Nephron progenitor cell (in vitro differentiated cells): ENCODE results near the gene PRR27.

Experiments
- DNase-seq: peaks from one replicate; pipeline ENCODE4 v3.0.0; 2021
- H3K27ac Mint-ChIP-seq: 2 replicates; pipeline ENCODE4 v1.8.0; 2021; ENCODE audit warnings: mild to moderate bottlenecking, moderate library complexity, mixed read lengths
- H3K27me3 Mint-ChIP-seq: 2 replicates; pipeline ENCODE4 v1.8.0; 2021; ENCODE audit warnings: mild to moderate bottlenecking, low read depth, mixed read lengths; ENCODE audit not compliant: poor library complexity
- H3K36me3 Mint-ChIP-seq: 2 replicates; pipeline ENCODE4 v1.8.0; 2021; ENCODE audit warnings: low read depth, mixed read lengths
- H3K4me1 Mint-ChIP-seq: 2 replicates; pipeline ENCODE4 v1.8.0; 2021; ENCODE audit warnings: mixed read lengths
- H3K4me3 Mint-ChIP-seq: 2 replicates; pipeline ENCODE4 v1.8.0; 2021; ENCODE audit warnings: mild to moderate bottlenecking, moderate library complexity, mixed read lengths
- H3K9me3 Mint-ChIP-seq: 2 replicates; pipeline ENCODE4 v1.8.0; 2021; ENCODE audit warnings: mild to moderate bottlenecking, moderate library complexity, mixed read lengths
- CTCF ChIP-seq: fragments of 200-600 bp; sonication (generic); IDR thresholded peaks from 2 replicates; pipeline ENCODE4 v1.5.0; 2021; ENCODE audit warnings: antibody characterized with exemption

PRR27 gene

DNA sequence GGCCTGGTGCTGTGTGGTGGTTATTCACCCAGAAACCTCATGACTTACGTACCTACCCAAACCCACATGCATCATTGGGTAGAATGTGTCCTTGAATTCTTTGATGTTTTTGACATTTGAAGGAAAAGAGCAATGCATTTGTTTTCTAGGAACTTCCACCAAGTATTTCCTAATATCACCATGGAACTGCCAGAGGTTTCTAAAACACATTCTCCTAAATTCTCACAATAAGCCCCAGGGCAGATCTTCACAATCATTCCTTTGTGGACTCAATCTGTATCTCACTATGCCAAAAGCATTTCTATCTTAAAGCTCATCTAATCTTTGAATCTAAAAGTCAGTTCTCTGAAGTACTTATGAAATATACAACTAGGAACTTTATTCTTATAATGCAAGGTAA lies 33.2 kb downstream of the PRR27 start:
- Mint-ChIP-seq H3K9me3 (no peaks in the 10 kb centered on the region), H3K4me1 (no peaks in the 10 kb centered on the region), H3K36me3 (no peaks in the 10 kb centered on the region), H3K27ac (no peak overlapping the region), H3K4me3 (no peak overlapping the region), H3K27me3 (no peaks in the 10 kb centered on the region)
- TF ChIP-seq CTCF, result no peak
- no peak for DNase-seq

DNA sequence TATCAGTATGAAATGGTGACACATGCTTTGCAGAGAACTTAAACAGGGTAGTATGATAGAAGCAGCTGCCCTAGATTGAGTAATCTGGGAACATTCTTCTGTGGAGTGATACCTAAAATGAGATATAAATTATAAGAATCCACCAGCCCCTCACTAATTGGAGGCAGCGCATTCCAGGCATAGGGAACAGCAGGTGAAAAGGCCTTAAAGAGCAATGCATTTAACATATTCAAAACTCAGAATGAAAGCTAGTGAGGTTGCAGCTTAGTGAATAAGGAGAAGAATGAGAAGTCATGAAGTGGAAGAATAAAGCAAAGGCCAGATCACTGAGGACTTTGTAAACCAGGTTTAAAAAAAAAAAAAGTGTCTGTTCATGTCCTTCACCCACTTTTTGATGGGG lies 36.5 kb downstream of the PRR27 start:
- DNase-seq, result no peak
- Mint-ChIP-seq H3K4me3 (no peak overlapping the region), H3K36me3 (no peaks in the 10 kb centered on the region), H3K27me3 (peaks cover 3% of the 10 kb centered on the region), H3K9me3 (no peaks in the 10 kb centered on the region), H3K4me1 (no peaks in the 10 kb centered on the region), H3K27ac (no peak overlapping the region)
- no peak for TF ChIP-seq CTCF

GRCh38 chr4:70191647-70192046 lies 37.6 kb downstream of the PRR27 start:
- H3K27me3 Mint-ChIP-seq, result peaks cover 3% of the 10 kb centered on the region
- no peaks in the 10 kb centered on the region for H3K4me1 Mint-ChIP-seq
- no peak for TF ChIP-seq CTCF
- H3K36me3 Mint-ChIP-seq, result no peaks in the 10 kb centered on the region
- H3K4me3 Mint-ChIP-seq, result no peak overlapping the region
- H3K27ac Mint-ChIP-seq, result no peak overlapping the region
- no peaks in the 10 kb centered on the region for H3K9me3 Mint-ChIP-seq
- no peak for DNase-seq

DNA sequence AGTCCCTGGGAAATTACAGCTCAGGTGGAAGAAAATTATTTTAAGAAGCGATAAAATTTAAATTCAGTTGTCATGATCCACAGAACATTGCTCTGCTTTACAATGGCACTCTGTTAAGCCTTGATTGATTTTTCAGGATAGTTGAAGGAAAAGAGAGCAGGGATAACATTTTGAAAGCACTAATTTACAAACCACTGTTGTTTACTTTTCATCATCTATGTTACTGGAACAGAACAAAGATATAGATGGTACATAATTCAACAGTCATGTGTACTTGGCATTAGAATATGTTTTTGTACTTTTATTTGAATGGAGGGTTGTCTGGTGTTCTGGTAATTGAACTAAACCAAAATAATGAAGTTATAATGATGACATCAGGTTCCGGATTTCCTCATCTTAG lies 38.9 kb downstream of the PRR27 start:
- Mint-ChIP-seq H3K36me3 (no peaks in the 10 kb centered on the region), H3K4me1 (no peaks in the 10 kb centered on the region), H3K4me3 (no peak overlapping the region), H3K27me3 (peaks cover 3% of the 10 kb centered on the region), H3K27ac (no peak overlapping the region), H3K9me3 (no peaks in the 10 kb centered on the region)
- no peak for TF ChIP-seq CTCF
- no peak for DNase-seq

GRCh38 chr4:70195425-70195824 lies 41.4 kb downstream of the PRR27 start, which contains the start of gene ODAM:
ODAM (plus strand) TSS chr4:70195725; CDS start chr4:70196544, 819 bp downstream.
- no peak for TF ChIP-seq CTCF
- DNase-seq, result no peak
- Mint-ChIP-seq H3K27me3 (peaks cover 3% of the 10 kb centered on the region), H3K27ac (no peak within 1 kb of the TSS), H3K9me3 (no peaks in the 10 kb centered on the region), H3K4me3 (no peak within 1 kb of the TSS), H3K36me3 (no peaks in the 10 kb centered on the region), H3K4me1 (no peaks in the 10 kb centered on the region)

- no peak overlapping the region for H3K27ac Mint-ChIP-seq
- H3K4me3 Mint-ChIP-seq, result no peak overlapping the region
- H3K9me3 Mint-ChIP-seq, result no peaks in the 10 kb centered on the region
- no peak for DNase-seq
- H3K36me3 Mint-ChIP-seq, result no peaks in the 10 kb centered on the region
- H3K4me1 Mint-ChIP-seq, result no peaks in the 10 kb centered on the region
- H3K27me3 Mint-ChIP-seq, result peaks cover 3% of the 10 kb centered on the region
- no peak for TF ChIP-seq CTCF
These were observed 42.8 kb downstream of the PRR27 start for GRCh38 chr4:70196857-70197256.
